GM21526 (cell line): ENCODE measurements around the gene LY9.
A peak's percentile ranks its signal among the peaks of the same experiment; 100 is the strongest.

ENCODE experiments used
- ATAC-seq: cut with Tn5 transposase; IDR thresholded peaks from one replicate; pipeline ENCODE4 v1.9.1; 2021; ENCODE audit warnings: moderate library complexity; ENCODE audit not compliant: unreplicated experiment, low FRiP score

Gene LY9

DNA sequence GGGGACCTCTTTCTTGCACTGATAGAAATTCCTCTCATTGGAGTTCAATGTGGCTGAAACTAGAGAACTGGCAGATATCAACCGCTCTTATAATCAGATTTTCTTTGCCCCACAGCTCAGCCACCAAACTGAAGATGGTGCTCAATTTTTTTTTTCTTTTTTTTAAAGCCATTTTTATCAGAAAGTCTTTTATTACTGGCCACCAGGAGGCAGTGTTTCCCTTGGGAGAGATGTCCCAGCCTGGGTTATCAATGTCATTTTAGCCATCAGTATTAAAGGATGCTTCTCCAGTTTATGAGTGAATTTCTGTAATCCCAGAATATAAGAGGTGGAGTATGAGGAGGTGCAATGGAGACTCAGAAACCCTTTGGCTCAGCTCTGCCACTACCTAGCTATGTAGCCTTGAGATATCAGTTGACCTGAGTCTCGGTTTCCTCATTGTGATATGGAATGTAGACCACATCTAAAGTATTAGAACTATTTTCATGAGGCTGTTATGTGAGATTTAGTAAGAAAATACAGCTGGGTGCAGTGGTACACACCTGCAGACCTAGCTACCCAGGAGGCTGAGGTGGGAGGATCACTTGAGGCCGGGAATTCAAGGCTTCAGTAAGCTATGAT is 39.1 kb downstream of the LY9 start:
- ATAC-seq = no peak

DNA sequence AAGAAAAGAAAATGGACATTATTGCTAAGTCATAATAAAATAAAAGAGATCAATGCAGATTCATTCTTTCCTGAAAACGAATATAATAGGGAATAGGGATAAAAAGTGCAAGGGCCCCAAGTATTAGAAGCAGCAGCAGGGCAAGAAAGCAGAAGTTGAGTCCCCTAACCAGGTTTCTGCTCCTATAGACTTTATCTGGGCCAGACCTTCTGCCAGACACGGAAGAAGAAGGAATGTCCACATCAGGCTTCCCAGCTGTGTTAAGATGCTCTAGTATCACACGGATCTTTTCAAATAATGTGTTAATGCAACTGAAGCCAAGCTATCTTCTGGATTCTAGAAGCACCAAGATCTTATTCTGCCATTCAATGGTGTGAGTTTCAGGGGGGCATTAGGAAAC is 39.8 kb downstream of the LY9 start:
- no peak for ATAC-seq

DNA sequence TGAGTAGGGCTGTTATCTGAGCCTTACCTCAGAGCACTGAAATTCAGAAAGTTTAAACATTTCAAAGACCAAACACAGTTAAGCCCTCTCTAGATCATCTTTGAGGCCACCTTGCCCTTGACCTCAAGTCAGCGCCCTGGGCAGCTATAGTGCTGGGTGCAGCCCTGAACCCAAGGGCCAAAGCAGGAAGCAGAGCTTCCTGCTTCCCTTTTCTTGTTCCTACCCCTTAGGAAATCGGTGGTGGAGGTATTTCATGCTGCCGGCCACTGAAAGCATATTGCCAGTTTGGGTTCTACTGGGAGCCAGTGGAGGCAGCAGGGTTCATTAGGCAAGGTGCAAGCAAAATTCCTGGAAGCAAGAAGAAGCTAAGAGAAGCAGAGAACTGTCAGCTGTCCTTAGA is 40.6 kb downstream of the LY9 start:
- ATAC-seq = no peak

DNA sequence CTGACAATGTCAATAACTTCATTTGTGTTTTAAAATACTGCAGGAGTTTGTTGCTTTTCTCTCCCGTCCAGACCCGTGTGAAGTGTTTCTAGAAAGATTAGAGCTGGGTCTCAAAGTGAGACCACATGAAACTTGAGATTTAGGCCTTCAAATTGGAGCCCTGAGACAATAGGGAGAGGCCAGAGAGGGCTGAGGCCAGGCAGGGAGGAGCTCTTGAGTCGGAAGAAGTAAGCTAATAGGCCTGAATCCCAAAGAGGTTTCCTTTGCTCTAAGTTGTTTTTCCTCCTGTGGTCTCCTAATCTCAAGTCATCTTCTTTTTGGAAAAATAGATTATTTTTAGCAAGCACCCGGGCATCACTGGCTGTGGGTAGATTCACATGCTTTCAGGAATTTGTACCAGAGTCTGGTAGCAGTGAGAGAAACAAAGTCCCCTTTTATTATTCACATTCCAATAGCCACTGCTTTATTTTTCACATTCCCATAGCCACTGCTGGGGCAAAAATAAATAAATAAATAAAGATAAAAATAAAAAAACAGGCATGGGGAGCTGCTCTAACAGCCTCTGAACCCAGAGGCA is 41.1 kb downstream of the LY9 start:
- no peak for ATAC-seq

DNA sequence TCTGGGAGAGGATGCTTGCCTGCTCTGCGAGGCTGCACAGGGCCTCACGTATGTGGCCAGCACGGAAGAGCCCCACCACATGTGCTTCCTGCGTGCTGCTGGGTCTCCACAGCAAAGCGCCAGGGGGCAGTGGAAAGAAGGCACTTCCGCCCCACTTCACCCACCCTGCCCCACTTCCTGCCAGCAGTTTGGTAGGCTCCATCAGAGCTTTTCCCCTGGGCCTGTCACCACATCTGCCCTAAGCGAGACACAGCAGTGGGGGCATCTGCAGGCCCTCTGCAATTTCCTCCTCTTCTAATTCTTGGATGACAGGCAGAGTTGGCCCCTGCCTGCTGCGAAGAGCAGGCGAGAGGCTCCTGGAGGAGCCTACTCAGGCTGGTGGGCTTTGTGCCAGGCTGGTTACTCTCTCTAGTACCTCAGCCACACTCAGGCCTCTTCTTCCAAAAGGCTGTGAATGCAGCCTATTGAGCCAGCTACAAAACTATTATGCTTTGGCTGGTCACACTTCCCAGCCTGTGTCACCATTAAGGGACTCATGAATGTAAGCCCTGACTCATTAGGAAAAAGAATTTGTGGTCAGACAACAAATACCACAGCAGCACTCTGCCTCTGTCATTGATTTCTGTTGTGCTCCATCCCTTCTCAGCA is 41.7 kb downstream of the LY9 start:
- peak; percentile 70 for ATAC-seq

DNA sequence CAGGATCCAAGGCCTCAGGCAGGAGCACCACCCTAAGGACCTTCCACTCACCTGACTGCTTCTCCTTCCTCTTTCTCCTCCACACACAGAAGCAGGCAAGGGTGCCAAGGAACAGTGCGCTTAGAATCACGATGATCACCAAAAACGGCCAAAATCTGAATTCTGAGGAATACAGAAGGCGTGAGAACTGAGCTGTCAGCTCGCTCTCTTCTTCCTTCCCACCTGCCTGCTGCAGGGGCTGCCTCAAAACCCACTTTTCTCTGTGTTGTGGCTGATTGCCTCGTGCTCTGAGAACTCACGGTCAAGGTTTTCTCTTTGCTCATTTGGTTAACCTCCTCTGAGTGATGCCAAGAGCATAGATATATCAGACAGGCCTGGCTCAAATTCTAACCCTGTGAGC is 42.9 kb downstream of the LY9 start:
- ATAC-seq = no peak

DNA sequence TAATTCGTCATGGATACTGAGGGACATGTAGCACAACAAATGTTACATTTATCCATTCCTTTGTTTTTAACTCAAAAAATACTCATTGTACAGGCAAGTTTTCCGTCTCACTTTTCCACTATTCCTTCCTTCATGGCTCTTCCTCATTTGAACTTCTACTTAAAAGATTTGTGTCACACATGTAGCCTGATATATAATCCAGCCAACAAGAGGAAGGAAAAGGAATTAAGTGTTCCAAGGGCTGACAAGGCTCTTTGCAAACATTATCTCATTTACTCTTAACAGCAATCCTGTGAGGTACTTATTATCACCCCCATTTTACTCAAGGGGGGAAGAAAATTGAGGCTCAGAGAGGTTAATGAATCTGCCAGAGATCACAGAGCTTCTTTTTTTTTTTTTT is 43.8 kb downstream of the LY9 start:
- no peak for ATAC-seq

DNA sequence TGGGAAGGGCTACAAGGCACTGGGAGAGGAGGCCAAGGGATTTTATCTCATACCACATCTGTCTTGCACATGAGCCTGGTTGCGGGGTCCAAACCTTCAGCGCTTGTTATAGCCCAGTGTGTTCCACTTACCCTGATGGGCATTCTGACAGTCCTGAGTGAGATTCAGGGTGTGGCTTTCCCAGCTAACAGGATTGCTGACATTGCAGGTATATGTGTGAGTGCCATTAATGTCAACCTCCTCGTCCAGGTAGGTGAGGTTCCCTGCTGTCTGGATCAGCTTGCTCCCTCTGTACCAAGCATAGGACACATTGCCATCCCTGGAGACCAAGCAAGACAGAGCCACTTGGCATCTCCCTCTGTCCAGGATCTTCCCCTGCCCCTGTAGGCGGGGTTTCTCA is 45.1 kb downstream of the LY9 start:
- ATAC-seq = no peak

DNA sequence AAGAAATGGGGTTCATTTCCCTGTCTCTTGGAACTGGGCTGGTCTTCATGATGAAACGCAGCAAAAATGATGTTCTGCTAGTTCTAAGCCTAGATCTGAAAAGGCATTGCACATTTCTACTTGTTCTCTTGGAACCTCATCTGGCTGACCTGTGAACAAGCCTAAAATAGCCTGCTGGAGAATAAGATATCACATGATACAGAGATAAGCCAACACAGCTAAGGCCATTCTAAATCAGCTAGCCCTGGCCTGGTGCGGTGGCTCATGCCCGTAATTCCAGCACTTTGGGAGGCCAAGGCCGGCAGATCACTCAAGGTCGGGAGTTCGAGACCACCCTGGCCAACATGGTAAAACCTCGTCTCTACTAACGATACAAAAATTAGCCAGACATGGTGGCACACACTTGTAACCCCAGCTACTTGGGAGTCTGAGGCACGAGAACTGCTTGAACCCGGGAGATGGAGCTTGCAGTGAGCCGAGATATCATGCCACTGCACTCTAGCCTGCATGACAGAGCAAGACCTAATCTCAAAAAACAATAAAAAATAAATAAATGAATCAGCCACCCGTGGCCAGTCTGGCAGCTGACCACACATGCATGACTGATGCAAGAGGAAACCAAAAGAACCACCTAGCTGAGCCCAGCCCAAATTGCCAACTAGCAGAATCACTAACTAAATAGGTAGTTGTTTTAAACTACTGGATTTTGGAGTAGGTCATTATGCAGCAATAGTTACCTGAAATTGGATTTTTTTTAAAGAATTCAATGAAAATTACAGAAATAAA is 48.7 kb downstream of the LY9 start:
- ATAC-seq = no peak

DNA sequence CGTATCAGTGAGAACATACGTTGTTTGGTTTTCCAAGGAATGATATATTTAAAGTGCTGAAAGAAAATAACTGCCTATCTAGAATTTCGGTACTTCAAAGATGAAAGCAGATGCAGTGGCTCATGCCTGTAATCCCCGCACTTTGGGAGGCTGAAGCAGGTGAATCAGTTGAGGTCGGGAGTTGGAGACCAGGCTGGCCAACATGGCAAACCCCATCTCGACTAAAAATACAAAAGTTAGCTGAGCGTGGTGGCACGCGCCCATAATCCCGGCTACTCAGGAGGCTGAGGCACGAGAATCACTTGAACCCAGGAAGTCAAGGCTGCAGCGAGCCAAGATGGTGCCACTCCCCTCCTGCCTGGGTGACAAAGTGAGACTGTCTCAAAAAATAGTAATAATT is 50.3 kb downstream of the LY9 start:
- no peak for ATAC-seq

DNA sequence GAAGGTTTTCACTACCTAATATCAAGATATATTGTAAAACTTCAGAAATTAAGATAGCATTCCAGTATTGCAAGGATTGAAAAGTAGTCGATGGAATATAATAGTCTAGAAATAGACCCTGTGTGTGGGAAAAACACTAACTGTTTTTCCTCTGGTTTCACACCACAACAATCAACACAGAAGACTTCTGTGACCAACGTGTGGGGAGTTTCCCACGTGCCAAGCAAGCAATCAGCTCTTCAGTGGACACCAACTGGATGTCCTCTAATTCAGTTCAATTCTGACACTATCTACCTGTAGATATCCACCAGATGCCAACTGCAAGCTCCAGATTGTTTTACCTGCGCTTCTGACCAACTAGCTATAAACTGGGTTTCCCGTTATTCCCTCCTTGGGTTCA is 54.6 kb downstream of the LY9 start:
- no peak for ATAC-seq

DNA sequence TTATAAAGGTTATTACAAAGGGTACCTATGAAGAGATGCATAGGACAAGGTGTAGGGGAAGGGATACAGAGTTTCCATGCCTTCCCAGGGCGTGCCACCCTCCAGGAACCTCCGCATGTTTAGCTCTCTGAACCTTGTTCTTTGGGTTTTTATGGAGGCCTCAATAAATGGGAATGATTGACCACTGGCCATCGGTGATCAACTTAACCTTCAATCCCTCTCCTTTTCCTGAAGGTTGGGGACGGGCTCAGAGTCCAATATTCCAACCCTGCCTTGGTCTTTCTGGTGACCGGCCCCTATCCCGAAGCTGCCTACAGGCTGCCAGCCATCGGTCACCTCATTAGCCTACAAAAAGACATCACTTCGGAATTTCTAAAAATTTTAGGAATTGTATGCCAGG is 55.0 kb downstream of the LY9 start:
- ATAC-seq = no peak

DNA sequence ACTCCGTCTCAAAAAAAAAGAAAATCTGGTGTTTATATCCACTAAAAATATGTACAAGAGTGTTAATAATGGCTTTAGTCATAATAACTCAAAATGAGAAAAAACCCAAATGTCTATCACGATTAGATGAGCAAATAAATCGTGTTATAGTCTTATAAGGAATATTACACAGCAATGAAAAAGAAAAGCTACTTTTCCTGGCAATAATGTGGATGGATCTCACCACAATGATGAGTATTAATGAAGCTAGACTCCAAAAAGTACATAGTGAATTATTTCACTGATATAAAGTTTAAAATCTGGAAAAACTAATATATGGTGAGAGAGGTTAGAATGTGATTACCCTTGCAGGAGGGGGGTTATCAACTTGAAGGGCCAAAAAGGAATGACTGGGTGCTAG is 57.0 kb downstream of the LY9 start:
- ATAC-seq = no peak

DNA sequence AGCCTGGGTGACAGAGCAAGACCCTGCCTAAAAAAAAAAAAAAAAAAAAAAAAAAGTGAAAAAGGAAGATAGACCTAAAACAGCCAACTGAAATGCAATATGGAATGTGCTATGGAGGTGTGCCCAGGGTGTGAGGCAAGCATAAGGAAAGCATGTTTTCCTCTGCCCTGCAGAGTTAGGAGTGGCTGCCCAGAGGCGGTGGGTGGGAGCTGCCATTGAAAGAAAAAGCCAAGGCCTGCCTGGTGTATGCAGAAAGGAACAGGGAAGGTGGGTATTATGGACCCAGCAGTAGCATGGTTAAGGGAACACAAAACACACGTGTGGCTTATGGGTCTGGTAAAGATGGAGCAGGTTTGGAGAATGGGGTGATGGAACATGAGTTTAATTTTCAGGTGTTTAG is 57.8 kb downstream of the LY9 start:
- no peak for ATAC-seq

DNA sequence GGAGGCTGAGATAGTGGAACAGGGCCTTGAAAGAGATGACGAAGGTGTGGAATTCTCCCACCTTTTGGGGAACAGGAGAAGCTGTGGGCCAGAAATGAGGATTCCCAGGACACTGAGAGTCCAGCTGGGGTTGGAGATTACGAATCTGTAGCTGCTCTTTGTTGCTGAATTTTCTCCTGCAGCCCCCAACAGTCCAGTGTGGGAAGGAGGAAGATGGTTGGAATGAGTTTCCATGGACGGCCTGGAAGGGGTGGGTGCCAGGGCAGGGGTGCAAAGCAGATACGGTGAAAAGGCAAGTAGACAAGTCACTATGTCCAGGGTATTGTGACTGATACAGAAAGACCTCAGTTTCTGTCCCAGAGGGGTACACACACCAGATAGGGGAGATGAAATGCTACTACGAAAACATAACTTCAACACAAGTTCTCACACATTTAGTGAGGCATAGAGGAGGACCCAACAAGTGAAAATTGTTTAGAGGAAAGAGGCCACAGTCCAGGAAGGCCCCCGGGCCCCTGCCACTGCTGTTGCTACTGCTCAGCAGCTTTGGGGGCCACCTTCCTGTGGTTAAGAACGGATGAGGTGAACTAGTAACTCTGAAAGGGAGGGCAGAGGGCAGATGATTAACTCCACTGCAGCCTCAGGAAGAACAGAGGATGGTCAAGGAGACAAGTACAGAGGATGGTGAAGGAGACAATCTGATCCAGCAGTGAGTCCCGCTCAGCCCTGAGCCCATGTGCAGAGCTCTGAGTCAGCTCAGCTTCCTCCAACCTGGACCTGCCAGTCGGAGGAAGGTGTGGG is 59.4 kb downstream of the LY9 start:
- ATAC-seq = no peak

DNA sequence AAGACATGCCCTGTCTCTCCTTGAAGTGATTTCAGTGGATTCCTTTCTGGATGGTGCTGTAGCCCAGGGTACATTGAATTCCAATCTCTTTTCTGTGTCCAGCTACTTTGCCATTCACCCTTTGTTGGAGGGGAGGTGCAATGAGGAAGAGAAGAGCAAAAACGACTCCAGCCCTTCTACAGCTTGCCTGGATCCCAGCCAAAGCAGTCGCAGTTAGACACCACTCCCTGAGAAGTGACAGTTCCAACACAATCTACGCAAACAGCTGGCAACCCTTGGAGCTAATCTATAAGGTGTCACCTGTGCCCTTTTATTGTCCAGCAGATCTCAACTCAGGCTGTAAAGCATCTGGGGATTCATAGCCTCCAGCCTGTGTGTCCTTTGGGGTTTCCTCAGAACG is 62.1 kb downstream of the LY9 start:
- ATAC-seq = no peak

DNA sequence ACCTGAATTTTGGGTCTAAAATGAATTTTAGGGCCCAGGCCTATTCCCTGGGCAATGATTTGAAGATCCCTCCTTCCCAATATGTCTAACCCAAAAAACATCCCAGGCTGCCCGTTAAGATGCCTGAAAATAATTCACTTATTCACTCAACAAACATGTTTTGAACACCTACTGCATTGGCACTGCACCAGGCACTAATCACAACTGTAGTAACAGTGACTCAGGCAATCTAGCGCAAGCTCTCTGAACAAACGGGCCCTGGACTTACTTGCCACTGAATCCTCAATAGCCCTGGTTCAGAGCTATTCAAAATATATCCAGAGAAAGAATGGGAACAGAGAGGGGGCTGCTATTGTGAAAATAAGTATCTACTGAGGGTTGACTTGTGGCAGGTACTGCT is 62.5 kb downstream of the LY9 start:
- ATAC-seq = no peak

DNA sequence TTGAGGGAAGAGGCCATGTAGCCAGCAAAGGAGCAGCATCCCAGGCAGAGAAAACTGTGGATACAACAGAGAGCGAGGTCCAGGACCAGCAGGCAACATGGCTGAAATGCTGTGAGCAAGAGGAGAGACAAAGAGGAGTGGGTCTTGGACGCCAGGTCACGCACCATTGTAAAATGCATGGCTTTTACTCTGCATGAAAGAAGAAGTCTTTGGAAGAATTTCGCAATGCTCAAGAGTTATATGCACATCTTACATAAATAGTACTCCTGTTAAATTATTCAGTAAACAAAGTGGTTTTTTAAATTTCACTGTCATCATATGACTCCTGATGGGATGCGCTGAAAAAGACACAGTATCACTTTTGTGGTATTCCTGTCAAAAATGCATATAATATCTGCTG is 63.2 kb downstream of the LY9 start:
- ATAC-seq = no peak

DNA sequence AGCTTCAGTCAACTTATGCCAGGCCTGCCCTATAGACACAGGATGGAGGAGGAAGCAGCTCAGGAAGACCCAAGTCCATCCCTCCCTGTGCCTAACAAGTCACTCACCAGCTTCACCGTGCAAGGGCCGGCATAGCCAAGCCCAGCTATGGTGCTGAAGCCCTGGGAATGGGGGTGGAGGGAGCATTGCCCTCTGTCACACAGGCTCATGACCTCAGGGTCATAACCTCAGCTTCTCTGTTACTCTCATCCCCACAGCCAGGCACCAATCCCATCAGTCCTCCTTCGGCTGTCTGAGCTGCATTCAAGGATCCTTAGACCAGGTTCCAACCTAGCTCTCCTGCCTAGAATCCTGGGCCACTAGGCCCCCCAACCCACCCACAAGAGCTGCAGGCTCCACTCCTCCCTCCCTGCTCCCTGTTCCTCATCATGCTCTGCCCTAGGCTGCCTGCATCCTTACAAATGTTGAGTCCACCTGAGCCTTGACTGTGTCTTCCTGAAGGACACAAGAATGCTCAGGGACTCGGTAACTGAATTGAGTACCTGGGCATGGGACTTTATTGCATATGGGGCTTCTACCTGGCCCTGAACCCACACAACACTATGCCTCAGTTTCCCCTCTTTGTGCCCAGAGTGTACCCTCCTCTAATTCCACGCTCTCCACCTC is 65.0 kb downstream of the LY9 start:
- no peak for ATAC-seq
